IMR-90 (cell line): ENCODE results near the gene NUFIP1. TPM values are rescaled to one million over a fixed set of nuclear protein-coding genes. Genes with fewer than 3 reads are reported as not detected.

ENCODE experiments used
- ATAC-seq: fragments of 200-7000 bp; cut with Tn5 transposase; 2 replicates; pipeline ENCODE4 v1.9.1; 2020; ENCODE audit warnings: low read depth, mild to moderate bottlenecking, moderate library complexity
- BruUV-seq: library from RNA; stranded (reverse); fragments of 400-500 nt; replicated peaks from 2 replicates; lab custom pipeline; 2021; lab: Mats Ljungman, UMichigan
- CTCF ChIA-PET: fragments of 300-600 bp; formaldehyde crosslinking; extraction: SDS; loops from one replicate; lab custom pipeline; 2021; ENCODE audit warnings: antibody characterized with exemption; lab: Yijun Ruan, JAX
- POLR2A ChIA-PET: fragments of 300-600 bp; sonication (Branson Sonifier 250); formaldehyde crosslinking; loops from one replicate; lab custom pipeline; 2022; ENCODE audit warnings: antibody characterized with exemption; ENCODE audit not compliant: unreplicated experiment; lab: Charles Lee
- DNase-seq: peaks from one replicate; pipeline ENCODE4 v3.0.0; 2013
- H2AFZ ChIP-seq: replicated peaks from 2 replicates; pipeline ENCODE3; 2013; ENCODE audit warnings: low read length, mild to moderate bottlenecking; ENCODE audit not compliant: poor library complexity
- H2AK5ac ChIP-seq: 2 replicates; pipeline ENCODE4 v1.6.1; 2013; ENCODE audit warnings: low read depth, low read length, inconsistent platforms
- H2AK9ac ChIP-seq: replicated peaks from 2 replicates; pipeline ENCODE3; 2013; ENCODE audit warnings: mild to moderate bottlenecking, low read depth, low read length, moderate library complexity; ENCODE audit not compliant: poor library complexity
- H2BK120ac ChIP-seq: 2 replicates; pipeline ENCODE4 v1.6.1; 2013; ENCODE audit warnings: low read depth, low read length, inconsistent platforms
- H2BK15ac ChIP-seq: 3 replicates; pipeline ENCODE4 v1.6.1; 2013; ENCODE audit warnings: low read depth, low read length, inconsistent platforms
- H2BK20ac ChIP-seq: 2 replicates; pipeline ENCODE4 v1.6.1; 2013; ENCODE audit warnings: low read depth, mild to moderate bottlenecking, inconsistent platforms, low read length, moderate library complexity
- H2BK5ac ChIP-seq: 2 replicates; pipeline ENCODE4 v1.6.1; 2013; ENCODE audit warnings: mild to moderate bottlenecking, low read depth, low read length, inconsistent platforms; ENCODE audit not compliant: poor library complexity, severe bottlenecking
- H3K14ac ChIP-seq: replicated peaks from 2 replicates; pipeline ENCODE4 v1.6.1; 2013; ENCODE audit warnings: low read depth, low read length, inconsistent platforms
- H3K18ac ChIP-seq: 2 replicates; pipeline ENCODE4 v1.6.1; 2013; ENCODE audit warnings: low read depth, low read length, control low read depth
- H3K23ac ChIP-seq: 2 replicates; pipeline ENCODE4 v1.6.1; 2013; ENCODE audit warnings: low read depth, low read length, inconsistent platforms
- H3K27ac ChIP-seq: 2 replicates; pipeline ENCODE4 v1.5.1; 2013; ENCODE audit warnings: mild to moderate bottlenecking, control low read depth, low read length; ENCODE audit not compliant: insufficient read depth
- H3K27me3 ChIP-seq: 2 replicates; pipeline ENCODE4 v1.6.1; 2013; ENCODE audit warnings: low read length; ENCODE audit not compliant: control insufficient read depth, insufficient read depth
- H3K36me3 ChIP-seq: 2 replicates; pipeline ENCODE4 v1.6.1; 2013; ENCODE audit warnings: low read length, mixed read lengths; ENCODE audit not compliant: control insufficient read depth, insufficient read depth
- H3K4ac ChIP-seq: 2 replicates; pipeline ENCODE4 v1.6.1; 2013; ENCODE audit warnings: low read depth, low read length, inconsistent platforms
- H3K4me1 ChIP-seq: 2 replicates; pipeline ENCODE4 v1.6.1; 2013; ENCODE audit warnings: low read length, mixed read lengths; ENCODE audit not compliant: control insufficient read depth, insufficient read depth
- H3K4me2 ChIP-seq: 2 replicates; pipeline ENCODE4 v1.6.1; 2013; ENCODE audit warnings: low read depth, mild to moderate bottlenecking, control low read depth, low read length, moderate library complexity
- H3K4me3 ChIP-seq: 2 replicates; pipeline ENCODE4 v1.5.1; 2013; ENCODE audit warnings: low read depth, mild to moderate bottlenecking, control low read depth, low read length, moderate library complexity; ENCODE audit not compliant: insufficient read depth
- H3K56ac ChIP-seq: 2 replicates; pipeline ENCODE4 v1.6.1; 2013; ENCODE audit warnings: low read length, inconsistent platforms; ENCODE audit not compliant: insufficient read depth; ENCODE audit errors: extremely low read depth
- H3K79me1 ChIP-seq, 2 experiments: 2 replicates each; pipeline ENCODE4 v1.6.1; 2013; ENCODE audit warnings: low read length in 2 of 2, inconsistent platforms in 1 of 2, low read depth in 1 of 2
- H3K9ac ChIP-seq: 2 replicates; pipeline ENCODE4 v1.6.1; 2013; ENCODE audit warnings: low read depth, low read length, control low read depth
- H3K9me1 ChIP-seq: 2 replicates; pipeline ENCODE4 v1.6.1; 2013; ENCODE audit warnings: low read length, inconsistent platforms; ENCODE audit not compliant: insufficient read depth
- H3K9me3 ChIP-seq: 2 replicates; pipeline ENCODE4 v1.6.1; 2013; ENCODE audit warnings: low read length; ENCODE audit not compliant: control insufficient read depth, insufficient read depth
- H4K20me1 ChIP-seq: 2 replicates; pipeline ENCODE4 v1.6.1; 2013; ENCODE audit warnings: low read length, inconsistent platforms; ENCODE audit not compliant: insufficient read depth
- H4K5ac ChIP-seq: 2 replicates; pipeline ENCODE4 v1.6.1; 2013; ENCODE audit warnings: mild to moderate bottlenecking, low read depth, low read length, control low read depth
- H4K8ac ChIP-seq, 2 experiments: 2 replicates each; pipeline ENCODE4 v1.6.1; 2013; ENCODE audit warnings: low read depth in 2 of 2, low read length in 2 of 2, control low read depth in 1 of 2, inconsistent platforms in 1 of 2
- H4K91ac ChIP-seq: 2 replicates; pipeline ENCODE4 v1.6.1; 2013; ENCODE audit warnings: low read depth, low read length, inconsistent platforms; ENCODE audit not compliant: insufficient read depth
- CEBPB ChIP-seq: IDR thresholded peaks from 2 replicates; pipeline ENCODE4 v1.6.1; 2012; ENCODE audit warnings: low read depth, low read length, improper control_type of control experiment
- POLR2A ChIP-seq: IDR thresholded peaks from 2 replicates; pipeline ENCODE4 v1.6.1; 2012; ENCODE audit warnings: mild to moderate bottlenecking, low read depth, low read length
- WGBS, 2 experiments: methylation state at CpG; one replicate each; pipeline versions ENCODE4 v1.1.5 to v1.1.7; 2013; ENCODE audit warnings: missing lambda C conversion rate in 2 of 2; ENCODE audit not compliant: insufficient read length in 1 of 2; ENCODE audit errors: extremely low coverage in 2 of 2; 5-methylcytosine and 5-hydroxymethylcytosine counted together
- dilution Hi-C: fragments of 300-500 bp; cut with HindIII; formaldehyde crosslinking; loops from one replicate; pipeline ENCODE4 v1.14.3; 2018; ENCODE audit warnings: low sequenced_read_pairs; ENCODE audit not compliant: unreplicated experiment
- in situ Hi-C: fragments of 300-500 bp; cut with MboI; formaldehyde crosslinking; loops from 3 replicates; pipeline ENCODE4 v1.14.3; 2019; ENCODE audit warnings: low sequenced_read_pairs, inconsistent platforms, mixed read lengths
- intact Hi-C: fragments of 100-400 bp; cut with micrococcal nuclease; formaldehyde crosslinking; loops from 2 replicates; pipeline ENCODE4 v1.10.0; 2022
- polyA plus RNA-seq, 3 experiments: library from polyadenylated mRNA; depleted of rRNA; stranded (reverse); fragments of >200 nt; gene quantifications; 2 replicates each; pipeline ENCODE4 v1.2.3, GENCODE V29; 2012; ENCODE audit warnings: low replicate concordance in 1 of 3
- total RNA-seq: library from RNA; depleted of rRNA; stranded (reverse); fragments of >200 nt; gene quantifications from 2 replicates; pipeline ENCODE4 v1.2.3, GENCODE V29; 2012

NUFIP1 gene
- total and polyA plus RNA-seq, 2 of the 4 experiments (the other 2 are of a cell fraction): 1.4 to 2.3 TPM

DNA sequence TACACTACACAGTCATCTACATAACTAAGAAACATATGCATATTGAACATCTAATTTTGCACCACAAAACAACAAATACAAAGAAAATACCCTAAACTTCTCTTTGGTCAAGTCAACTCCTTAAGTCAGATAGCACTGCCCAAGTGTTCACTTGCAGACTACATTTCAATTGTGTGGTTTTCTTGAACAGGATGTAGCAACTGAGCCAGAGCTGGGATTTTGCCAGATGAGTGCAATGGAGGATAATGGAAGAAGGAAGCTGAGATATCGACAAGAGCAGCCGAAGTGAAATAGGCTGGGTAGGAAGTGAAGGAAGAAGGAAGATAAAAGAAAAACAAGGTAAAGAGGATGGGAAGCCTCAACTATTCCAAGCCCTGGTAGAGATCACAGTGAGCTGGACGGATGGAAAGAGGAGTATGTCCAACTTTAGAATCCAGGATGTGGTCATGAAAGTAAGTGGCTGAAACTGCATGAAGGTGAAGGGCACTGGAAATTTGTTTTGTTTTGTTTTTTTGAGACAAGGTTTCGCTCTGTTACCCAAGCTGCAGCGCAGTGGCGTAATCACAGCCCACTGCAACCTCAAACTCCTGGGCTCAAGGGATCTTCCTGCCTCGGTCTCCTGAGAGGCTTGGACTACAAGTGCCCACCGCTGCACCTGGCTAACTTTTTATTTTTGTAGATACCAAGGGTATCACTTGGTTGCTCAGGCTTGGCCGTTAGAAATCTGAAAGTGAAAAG lies 15.0 kb downstream of the NUFIP1 start:
- no peak overlapping the region for H3K56ac ChIP-seq
- H3K79me1 ChIP-seq: peaks cover 9 to 29% of the 10 kb centered on the region in 2 experiments; a peak in 3 of 4 replicates
- H4K8ac ChIP-seq: peak overlapping the region in 1 of 2 experiments; percentile 28; a peak in 2 of 4 replicates
- H3K4me2 ChIP-seq: no peak overlapping the region
- H2BK5ac ChIP-seq: peak overlapping the region; percentile 12
- dilution Hi-C loops (no loop called here), intact Hi-C loops (loop anchor here (5.0 to 10.0 kb wide), 2 partner anchors 151 to 922 kb away; partner anchors contain the start of gene GTF2F2), in situ Hi-C loops (no loop called here)
- ATAC-seq (no peak), DNase-seq (peak; percentile 65)
- H4K5ac ChIP-seq: 0 out of 2 replicates have a peak overlapping the region, but pooled peaks have one; percentile 6
- 0 out of 2 replicates have a peak overlapping the region, but pooled peaks have one; percentile 31 for H3K14ac ChIP-seq
- H2BK20ac ChIP-seq: no peak overlapping the region
- H3K4me1 ChIP-seq: peaks cover 9% of the 10 kb centered on the region
- H3K9me3 ChIP-seq: no peaks in the 10 kb centered on the region
- 0 out of 3 replicates have a peak overlapping the region, but pooled peaks have one; percentile 77 for H2BK15ac ChIP-seq
- H3K9ac ChIP-seq: no peak overlapping the region
- WGBS, 2 experiments: 70% methylated on average over 2 of the region's 9 CpGs; no CpG with 5 or more reads in 1 of the 2 experiments
- no peak overlapping the region for H3K27ac ChIP-seq
- no peak overlapping the region for H2BK120ac ChIP-seq
- no peak overlapping the region for H3K4ac ChIP-seq
- no peak overlapping the region for H3K23ac ChIP-seq
- peaks cover 6% of the 10 kb centered on the region; the same call in 1 of the 2 replicates for H3K9me1 ChIP-seq
- peaks cover 16% of the 10 kb centered on the region for H3K36me3 ChIP-seq
- ChIA-PET POLR2A (no interaction called here), CTCF (interaction anchor here (0.6 to 1.0 kb wide), 4 partner anchors 72 to 507 kb away, joined by 3 to 4 read pairs (median 3); no protein-coding TSS in a partner anchor)
- H2AK9ac ChIP-seq: no peak overlapping the region
- H3K18ac ChIP-seq: 0 out of 2 replicates have a peak overlapping the region, but pooled peaks have one; percentile 1
- H2AK5ac ChIP-seq: peak overlapping the region; percentile 1; the same call in 1 of the 2 replicates
- H2AFZ ChIP-seq: no peak overlapping the region
- BruUV-seq: no TSS peak
- TF ChIP-seq CEBPB: 0 out of 2 replicates have a peak, but pooled peaks have one; percentile 30
- TF ChIP-seq POLR2A: no peak
- H3K4me3 ChIP-seq: no peak overlapping the region
- H4K91ac ChIP-seq: no peak overlapping the region
- H3K27me3 ChIP-seq: no peaks in the 10 kb centered on the region
- H4K20me1 ChIP-seq: no peaks in the 10 kb centered on the region
